Measurements from ENCODE around the gene TMEM183A. TPM values are rescaled to one million over a fixed set of nuclear protein-coding genes. Genes with fewer than 3 reads are reported as not detected.

The TMEM183A gene
- total and polyA plus RNA-seq, 9 of the 15 experiments (the other 6 are each of a cell fraction or from before 2014, with no cell fraction given) = 23.4 to 190 (median 124) TPM

DNA sequence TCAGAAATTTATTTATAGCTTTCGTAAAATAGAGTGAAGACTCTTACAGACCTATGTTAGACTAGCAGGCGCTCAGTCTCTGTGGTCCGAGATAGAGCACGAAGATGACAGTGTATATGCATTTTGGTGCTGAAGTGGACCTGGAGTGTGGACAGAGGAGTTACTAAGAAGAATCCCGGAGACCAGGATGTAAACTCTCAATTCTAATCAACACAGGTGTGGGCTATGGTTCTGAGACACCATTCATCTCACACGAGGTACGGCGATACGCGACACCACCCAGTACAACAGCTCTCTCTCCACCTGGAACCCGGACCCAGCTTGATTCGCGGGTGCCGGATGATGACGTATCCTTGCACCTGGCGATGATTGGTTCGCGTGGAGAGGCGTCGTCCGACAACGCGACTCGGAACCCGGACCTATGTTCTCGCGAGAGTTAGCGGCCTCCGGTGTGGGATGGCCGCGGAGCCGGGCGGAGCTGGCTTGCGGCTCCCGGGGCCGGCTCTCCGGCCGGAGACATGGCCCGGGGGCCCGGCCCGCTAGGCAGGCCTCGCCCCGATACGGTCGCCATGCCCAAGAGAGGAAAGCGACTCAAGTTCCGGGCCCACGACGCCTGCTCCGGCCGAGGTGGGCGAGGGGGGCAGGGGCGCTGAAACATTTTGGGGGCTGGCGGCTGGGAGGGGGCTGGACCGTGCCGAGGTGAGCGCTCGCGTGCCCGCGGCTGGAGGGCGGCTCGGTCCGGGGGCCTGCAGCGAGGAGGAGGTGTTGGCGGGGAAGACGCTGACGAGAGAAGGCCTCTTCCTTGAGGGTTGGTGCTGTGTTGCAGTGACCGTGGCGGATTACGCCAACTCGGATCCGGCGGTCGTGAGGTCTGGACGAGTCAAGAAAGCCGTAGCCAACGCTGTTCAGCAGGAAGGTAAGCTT lies at the start of gene TMEM183A (continued):
- TF ChIP-seq TEAD4 (IDR thresholded peaks at IDR 0.05; ENCODE audit: low read length) (peak; percentile 35; the same call in 1 of the 2 replicates), TEAD4 (CRISPR knock-in tag; IDR thresholded peaks at IDR 0.05; ENCODE audit: borderline replicate concordance) (no peak), ZNF444 (CRISPR knock-in tag; IDR thresholded peaks at IDR 0.05) (no peak), STAT6 (CRISPR knock-in tag; IDR thresholded peaks at IDR 0.05) (no peak), MAFF (IDR thresholded peaks at IDR 0.05; ENCODE audit: low read length) (no peak), CXXC5 (CRISPR knock-in tag; IDR thresholded peaks at IDR 0.05) (peak; percentile 72), MCM5 (IDR thresholded peaks at IDR 0.05; ENCODE audit: low read depth) (no peak), GABPB2 (CRISPR knock-in tag; conservative IDR thresholded peaks at IDR 0.05) (no peak), KLF10 (CRISPR knock-in tag; IDR thresholded peaks at IDR 0.05) (no peak), SP1 (CRISPR knock-in tag; IDR thresholded peaks at IDR 0.05) (no peak; the same call in 1 of the 2 replicates), ZFPM2 (CRISPR knock-in tag; IDR thresholded peaks at IDR 0.05) (no peak), ZNF121 (CRISPR knock-in tag; conservative IDR thresholded peaks at IDR 0.05) (0 out of 2 replicates have a peak, but pooled peaks have one; percentile 1), RNF2 (IDR thresholded peaks at IDR 0.05) (peak; percentile 57; the same call in 1 of the 2 replicates), TAF9B (IDR thresholded peaks at IDR 0.05; ENCODE audit: partially characterized antibody) (peak; percentile 90), FIP1L1 (IDR thresholded peaks at IDR 0.05; ENCODE audit: low read depth, low read length, poor library complexity, severe bottlenecking) (peak; percentile 33), POU5F1 (IDR thresholded peaks at IDR 0.05; ENCODE audit: borderline replicate concordance, low read depth, low read length, partially characterized antibody) (no peak), NELFE (IDR thresholded peaks at IDR 0.05; ENCODE audit: insufficient read depth, insufficient read length) (no peak), THAP7 (CRISPR knock-in tag; IDR thresholded peaks at IDR 0.05) (no peak)
- TF ChIP-seq, protein P1, sequence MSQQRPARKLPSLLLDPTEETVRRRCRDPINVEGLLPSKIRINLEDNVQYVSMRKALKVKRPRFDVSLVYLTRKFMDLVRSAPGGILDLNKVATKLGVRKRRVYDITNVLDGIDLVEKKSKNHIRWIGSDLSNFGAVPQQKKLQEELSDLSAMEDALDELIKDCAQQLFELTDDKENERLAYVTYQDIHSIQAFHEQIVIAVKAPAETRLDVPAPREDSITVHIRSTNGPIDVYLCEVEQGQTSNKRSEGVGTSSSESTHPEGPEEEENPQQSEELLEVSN (IDR thresholded peaks at IDR 0.05; ENCODE audit: borderline replicate concordance in 1 of 2, extremely low read depth in 1 of 2, insufficient read depth in 1 of 2, insufficient read length in 1 of 2, low read depth in 1 of 2, low read length in 1 of 2, poor library complexity in 1 of 2, severe bottlenecking in 1 of 2) = peak; percentile 87 to 92
- TF ChIP-seq, protein P2, sequence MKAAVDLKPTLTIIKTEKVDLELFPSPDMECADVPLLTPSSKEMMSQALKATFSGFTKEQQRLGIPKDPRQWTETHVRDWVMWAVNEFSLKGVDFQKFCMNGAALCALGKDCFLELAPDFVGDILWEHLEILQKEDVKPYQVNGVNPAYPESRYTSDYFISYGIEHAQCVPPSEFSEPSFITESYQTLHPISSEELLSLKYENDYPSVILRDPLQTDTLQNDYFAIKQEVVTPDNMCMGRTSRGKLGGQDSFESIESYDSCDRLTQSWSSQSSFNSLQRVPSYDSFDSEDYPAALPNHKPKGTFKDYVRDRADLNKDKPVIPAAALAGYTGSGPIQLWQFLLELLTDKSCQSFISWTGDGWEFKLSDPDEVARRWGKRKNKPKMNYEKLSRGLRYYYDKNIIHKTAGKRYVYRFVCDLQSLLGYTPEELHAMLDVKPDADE (conservative IDR thresholded peaks at IDR 0.05; ENCODE audit: control insufficient read depth, low read depth, low read length) = no peak
- TF ChIP-seq, protein P3, sequence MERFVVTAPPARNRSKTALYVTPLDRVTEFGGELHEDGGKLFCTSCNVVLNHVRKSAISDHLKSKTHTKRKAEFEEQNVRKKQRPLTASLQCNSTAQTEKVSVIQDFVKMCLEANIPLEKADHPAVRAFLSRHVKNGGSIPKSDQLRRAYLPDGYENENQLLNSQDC (CRISPR knock-in tag; IDR thresholded peaks at IDR 0.05) = peak; percentile 23
